NCI-H82 treated with DMSO at 0.1 percent for 48 hours (cell line): ENCODE results near the gene PLCH2.
A peak's percentile ranks its signal among the peaks of the same experiment; 100 is the strongest.

Experiments used
- DNase-seq: peaks from one replicate; lab custom pipeline; 2025; ENCODE audit not compliant: unreplicated experiment; lab: John Stamatoyannopoulos, UW

Gene PLCH2

GRCh38 chr1:2512862-2513421 lies 36.9 kb downstream of the PLCH2 start:
- DNase-seq: no peak

- no peak for DNase-seq
These were observed 38.0 kb downstream of the PLCH2 start for GRCh38 chr1:2513939-2514652.

GRCh38 chr1:2514863-2515762 lies 39.0 kb downstream of the PLCH2 start:
- no peak for DNase-seq

GRCh38 chr1:2515763-2516080 lies 39.6 kb downstream of the PLCH2 start:
- no peak for DNase-seq

- no peak for DNase-seq
These were observed 40.0 kb downstream of the PLCH2 start for GRCh38 chr1:2516124-2516523.

- no peak for DNase-seq
These were observed 40.9 kb downstream of the PLCH2 start for GRCh38 chr1:2516946-2517345.

DNA sequence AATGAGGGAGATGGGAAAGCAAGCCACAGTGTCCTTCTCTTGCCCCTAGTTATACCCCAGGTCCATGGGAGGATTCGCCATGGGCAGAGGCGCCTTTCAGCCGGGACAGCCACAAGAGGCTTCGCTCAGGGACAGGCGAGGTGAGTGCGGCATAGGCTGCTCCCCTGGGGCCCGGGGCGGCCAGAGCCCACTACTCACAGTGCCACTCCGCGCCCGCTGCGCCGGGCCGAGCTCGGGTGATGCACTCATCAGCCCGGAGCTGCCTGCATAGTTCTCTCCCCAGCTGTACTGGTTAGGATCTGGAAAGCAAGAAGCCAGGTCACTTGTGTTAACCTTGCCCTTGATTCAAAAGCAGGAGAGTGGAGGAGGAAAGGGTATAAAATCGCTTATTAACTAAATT lies 41.9 kb downstream of the PLCH2 start:
- DNase-seq: no peak

GRCh38 chr1:2518528-2518927 lies 42.4 kb downstream of the PLCH2 start:
- no peak for DNase-seq

GRCh38 chr1:2519029-2519685 lies 43.1 kb downstream of the PLCH2 start:
- DNase-seq: no peak

GRCh38 chr1:2519729-2520128 lies 43.6 kb downstream of the PLCH2 start:
- DNase-seq: no peak

DNA sequence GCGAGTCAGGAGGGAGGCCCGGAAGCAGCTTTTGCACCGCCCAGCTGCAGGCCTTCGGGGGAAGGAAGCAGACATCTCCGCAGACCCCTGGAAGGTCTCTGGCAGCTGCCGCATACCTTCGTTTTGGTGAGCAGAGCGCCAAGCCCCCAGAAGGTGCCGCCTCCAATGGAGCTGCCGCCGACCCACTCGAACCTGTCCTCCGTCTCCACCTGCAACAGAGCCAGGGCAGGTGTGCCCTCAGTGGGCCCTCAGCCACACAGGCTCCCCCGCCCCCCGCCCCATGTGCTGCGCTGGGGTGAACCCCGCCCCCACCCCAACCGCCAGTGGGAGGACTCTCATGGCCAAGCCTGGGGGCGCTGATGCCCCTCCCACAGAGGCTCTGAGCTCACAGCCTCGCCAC lies 44.1 kb downstream of the PLCH2 start:
- DNase-seq: no peak

DNA sequence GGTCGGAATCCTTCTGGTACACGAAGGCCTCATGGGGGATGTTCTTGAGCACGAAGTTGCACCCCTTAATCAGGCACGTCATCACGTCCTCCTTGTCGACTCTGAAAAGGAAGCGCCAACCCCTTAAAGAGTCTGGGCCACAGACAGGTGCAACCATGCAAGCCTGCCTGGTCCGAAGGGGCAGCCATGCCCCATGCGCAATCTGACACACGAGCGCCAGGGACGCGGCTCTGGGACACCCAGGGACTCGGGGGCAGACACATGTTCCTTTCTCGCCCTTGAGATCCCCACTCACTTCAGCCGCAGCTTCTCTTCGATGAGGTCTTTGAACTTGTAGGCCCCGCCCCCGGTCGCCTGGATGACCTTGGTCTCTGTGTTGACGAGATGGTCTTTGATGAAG lies 44.7 kb downstream of the PLCH2 start:
- DNase-seq: no peak

DNA sequence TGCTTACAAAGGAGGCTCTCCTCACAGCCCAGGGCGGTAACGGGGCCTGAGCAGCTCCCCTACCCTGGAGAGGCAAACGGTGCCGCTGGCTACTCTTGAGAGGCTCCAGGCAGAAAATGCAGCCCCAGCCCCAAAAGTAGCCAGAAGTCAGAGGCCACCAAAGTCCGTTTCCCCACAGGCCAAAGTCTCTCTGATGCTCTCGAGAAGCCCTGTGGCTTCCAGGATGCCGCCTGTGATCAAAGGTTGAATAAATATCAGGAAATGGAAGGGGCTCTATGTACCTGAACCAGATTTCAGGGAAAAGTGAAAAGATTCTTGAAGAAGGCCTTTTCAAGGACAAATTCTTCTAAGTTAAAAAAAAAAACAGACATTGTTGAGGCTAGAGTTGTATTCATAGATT lies 46.1 kb downstream of the PLCH2 start:
- no peak for DNase-seq

DNA sequence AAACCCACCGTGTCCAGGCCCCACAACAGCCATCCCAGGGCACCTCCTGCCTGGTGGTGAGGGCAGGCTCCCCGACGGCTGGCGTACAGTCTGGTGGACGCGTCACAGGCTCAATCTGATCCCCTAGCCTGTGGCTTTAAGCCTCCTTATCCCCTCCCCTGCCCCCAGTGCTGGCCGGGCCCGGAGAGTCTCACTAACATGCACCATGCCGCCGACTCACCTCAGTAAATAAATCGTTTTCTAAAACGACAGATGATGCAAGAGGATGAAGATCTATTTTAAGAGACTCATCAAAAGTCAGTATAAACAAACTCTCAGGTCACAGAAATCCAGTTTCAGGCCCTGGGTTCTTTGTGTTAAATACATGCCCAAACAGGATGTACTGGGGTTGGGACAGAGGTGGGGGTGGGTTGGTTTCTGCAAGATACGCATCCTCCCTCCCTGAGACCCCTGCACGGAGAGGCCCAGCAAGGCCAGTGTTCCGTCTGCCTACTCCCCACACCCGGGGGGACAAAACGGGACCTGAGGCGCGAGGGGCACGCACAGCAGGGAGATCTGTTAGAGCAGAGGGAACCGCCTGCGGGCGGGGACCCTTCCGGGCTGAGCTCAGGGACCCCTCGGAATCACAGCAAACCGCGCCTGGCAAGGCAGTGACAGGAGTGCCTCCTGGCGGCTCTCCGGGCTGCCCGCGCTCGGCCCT lies 47.3 kb downstream of the PLCH2 start:
- DNase-seq: no peak

GRCh38 chr1:2523891-2524609 lies 48.0 kb downstream of the PLCH2 start:
- no peak for DNase-seq

GRCh38 chr1:2525572-2525919 lies 49.5 kb downstream of the PLCH2 start:
- no peak for DNase-seq

DNA sequence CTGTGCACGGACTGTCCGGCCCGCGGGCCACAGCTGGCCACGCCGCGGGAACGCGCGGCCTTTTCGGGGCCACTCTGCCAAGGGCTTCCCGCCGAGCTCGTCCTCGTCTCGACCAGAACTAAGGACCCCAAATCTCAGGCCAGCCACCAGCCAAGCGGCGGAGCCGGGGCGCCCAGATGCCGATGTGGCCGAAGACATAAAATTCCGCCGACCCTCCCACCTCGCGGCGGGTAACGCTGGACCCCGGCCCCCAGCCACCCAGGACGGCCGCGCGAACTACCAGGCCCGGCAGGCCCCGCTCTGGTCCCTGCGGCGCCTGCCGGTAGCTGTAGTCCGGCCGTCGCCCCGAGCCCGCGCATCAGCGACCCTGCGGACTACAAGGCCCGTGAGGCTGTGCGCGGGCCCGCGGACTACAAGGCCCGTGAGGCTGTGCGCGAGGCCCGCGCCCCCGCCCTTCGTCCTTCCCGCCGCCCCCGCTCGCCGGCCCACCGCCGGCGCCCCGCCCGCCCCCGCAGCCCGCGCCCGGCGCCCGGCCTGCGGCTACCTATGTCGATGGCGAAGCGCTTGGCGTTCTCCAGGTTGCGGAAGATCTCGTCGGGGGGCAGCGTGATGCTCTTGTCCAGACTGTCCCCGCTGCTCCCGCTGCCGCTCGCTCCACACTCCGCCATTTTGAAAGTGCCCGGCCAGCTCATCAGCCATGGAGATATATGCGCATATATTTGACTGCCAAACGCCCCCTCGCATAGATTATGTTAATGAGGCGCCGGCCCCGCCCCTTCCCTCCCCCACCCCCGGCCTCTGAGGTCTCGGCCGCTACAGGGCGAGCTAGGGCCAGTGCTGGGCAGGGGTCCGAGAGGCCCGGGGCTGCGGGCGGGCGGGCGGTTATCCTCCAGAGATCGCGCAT lies 50.1 kb downstream of the PLCH2 start, which contains the start of gene PANK4:
Gene PANK4 (minus strand): TSS at position 677 of the 904 bp plus-strand sequence. CDS start 9 bp downstream, at position 668.
- peak; percentile 84 for DNase-seq

DNA sequence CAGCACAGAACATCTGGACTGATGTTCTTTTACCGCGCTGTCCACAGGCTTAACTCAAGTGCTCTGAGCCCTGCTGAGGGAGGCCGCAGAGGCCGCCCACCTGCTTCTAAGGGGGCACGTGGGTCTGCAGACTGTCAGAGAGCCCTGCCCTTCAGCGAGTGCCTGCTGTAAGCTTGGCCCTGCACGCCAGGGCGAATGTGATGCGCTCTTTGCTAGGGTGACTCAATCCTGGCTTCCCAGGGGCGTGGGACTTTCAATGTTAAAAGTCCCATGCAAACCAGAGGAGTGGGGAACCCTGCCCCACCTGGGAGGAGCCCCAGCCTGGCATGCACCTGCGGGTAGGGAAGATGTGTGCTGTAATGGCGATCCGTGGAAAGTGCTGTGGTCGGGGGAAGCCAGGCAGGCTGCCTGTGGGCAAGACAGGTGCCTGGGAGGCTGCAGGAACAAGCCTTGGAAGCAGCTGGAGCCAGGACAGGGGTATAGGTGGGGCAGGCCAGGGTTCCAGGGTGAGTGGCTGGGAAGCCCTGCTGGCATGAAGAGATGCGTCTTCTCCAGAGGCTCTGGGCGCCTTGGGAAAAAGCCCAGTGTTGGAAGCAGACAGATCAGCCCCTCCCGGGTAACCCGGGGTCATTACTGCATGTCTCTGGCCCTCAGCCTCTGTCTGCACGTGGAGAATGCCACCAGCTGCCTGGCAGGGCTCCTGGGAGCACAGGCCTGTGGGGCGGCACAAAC lies 50.9 kb downstream of the PLCH2 start:
- DNase-seq: no peak

DNA sequence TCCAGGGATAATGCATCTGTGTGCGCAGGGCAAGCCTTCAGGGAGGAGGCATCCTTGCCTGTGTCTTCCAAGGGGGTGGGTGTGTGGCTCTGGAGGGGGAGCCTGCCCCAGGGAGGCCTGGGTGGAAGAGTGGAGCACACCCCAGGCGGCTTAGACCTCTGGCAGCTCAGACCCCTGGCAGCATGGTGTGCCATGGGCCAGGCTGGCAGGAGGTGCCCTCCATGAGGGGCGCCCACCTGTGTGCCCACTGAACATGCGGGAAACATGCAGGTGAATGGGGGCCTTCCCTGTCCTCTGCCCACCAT lies 51.4 kb downstream of the PLCH2 start:
- no peak for DNase-seq
